Smooth muscle cell of trachea (primary cell): Measurements from ENCODE around the gene ZFP90. TPM values are rescaled to one million over a fixed set of nuclear protein-coding genes. Genes with fewer than 3 reads are reported as not detected.

Experiments used
- total RNA-seq: library from RNA; depleted of rRNA; stranded (reverse); fragments of >200 nt; gene quantifications from 2 replicates; pipeline ENCODE4 v1.2.1, GENCODE V29; 2014

The ZFP90 gene
- 42.8 and 44.8 TPM in 2 replicates for total RNA-seq

GRCh38 chr16:68538880-68539701, at the start of gene ZFP90:
TSS of gene ZFP90 (plus strand) at chr16:68539291. CDS start at chr16:68539793, 502 bp downstream.

Other genes starting within 250 kb of the ZFP90 start
- gene SLC7A6OS, start 228.3 kb upstream of the ZFP90 start, total RNA-seq, result 16.0 and 19.5 TPM in 2 replicates
- gene PRMT7, start 228.3 kb upstream of the ZFP90 start, total RNA-seq, result 58.9 and 77.9 TPM in 2 replicates
- gene SMPD3, start 90.8 kb upstream of the ZFP90 start, total RNA-seq, result 0.33 TPM in 1 of 2 replicates, not detected in the other
- gene CDH3, start 106.0 kb downstream of the ZFP90 start, total RNA-seq, result 0.17 and 0.87 TPM in 2 replicates
- gene CDH1, start 198.0 kb downstream of the ZFP90 start, total RNA-seq, result not detected in 2 replicates